GM12878 (cell line): ENCODE measurements around the gene SEMA4D. TPM values are rescaled to one million over a fixed set of nuclear protein-coding genes. Genes with fewer than 3 reads are reported as not detected.

Source experiments
- ATAC-seq: fragments of 200-7000 bp; cut with Tn5 transposase; 3 replicates; pipeline ENCODE4 v1.9.1; 2020; ENCODE audit warnings: mild to moderate bottlenecking, moderate library complexity
- BruUV-seq: library from RNA; stranded (reverse); fragments of 400-500 nt; replicated peaks from 2 replicates; lab custom pipeline; 2021; lab: Mats Ljungman, UMichigan
- CTCF ChIA-PET: fragments of 300-600 bp; sonication (Branson Sonifier 250); formaldehyde crosslinking; extraction: SDS; loops from one replicate; lab custom pipeline; 2021; ENCODE audit warnings: inconsistent platforms; lab: Yijun Ruan, JAX
- POLR2A ChIA-PET: fragments of 350-600 bp; formaldehyde crosslinking; extraction: SDS; loops from one replicate; lab custom pipeline; 2021; ENCODE audit warnings: inconsistent platforms; lab: Charles Lee
- RAD21 ChIA-PET: fragments of 300-600 bp; sonication (Branson Sonifier 250); formaldehyde crosslinking; loops from one replicate; lab custom pipeline; 2023; ENCODE audit warnings: antibody characterized with exemption; ENCODE audit not compliant: unreplicated experiment; lab: Charles Lee
- SMC1A ChIA-PET: fragments of 300-600 bp; sonication (Branson Sonifier 250); formaldehyde crosslinking; loops from one replicate; lab custom pipeline; 2023; ENCODE audit not compliant: unreplicated experiment, uncharacterized antibody; lab: Charles Lee
- DNase-seq: peaks from one replicate; pipeline ENCODE4 v3.0.0-alpha.2; 2011; ENCODE audit warnings: low read depth, low spot score
- FAIRE-seq: peaks from 3 replicates; lab custom pipeline; 2011; peaks lifted over from hg19 to GRCh38; lab: Jason Lieb, UNC
- H2AFZ ChIP-seq: 2 replicates; pipeline ENCODE4 v1.6.0; 2011; ENCODE audit warnings: low read depth, low read length, control low read depth; ENCODE audit not compliant: control insufficient read depth
- H3K27ac ChIP-seq: 2 replicates; pipeline ENCODE4 v1.5.1; 2011; ENCODE audit warnings: control low read depth; ENCODE audit not compliant: control insufficient read depth, insufficient read depth
- H3K27me3 ChIP-seq, 2 experiments: replicated peaks in 1 of 2; 2 replicates each; pipeline versions ENCODE4 v1.6.0 to v1.6.1; 2011; ENCODE audit warnings: low read length in 1 of 2; ENCODE audit not compliant: control insufficient read depth in 2 of 2, insufficient read depth in 2 of 2
- H3K36me3 ChIP-seq, 2 experiments: 2 replicates each; pipeline ENCODE4 v1.5.1; 2011; ENCODE audit warnings: low read length in 1 of 2; ENCODE audit not compliant: control insufficient read depth in 2 of 2, insufficient read depth in 2 of 2
- H3K4me1 ChIP-seq: 2 replicates; pipeline ENCODE4 v1.6.1; 2011; ENCODE audit warnings: mild to moderate bottlenecking, low read length, moderate library complexity, mixed read lengths; ENCODE audit not compliant: control insufficient read depth, insufficient read depth
- H3K4me2 ChIP-seq: 2 replicates; pipeline ENCODE4 v1.6.0; 2011; ENCODE audit warnings: control low read depth; ENCODE audit not compliant: control insufficient read depth, insufficient read depth
- H3K4me3 ChIP-seq: fragments of 200-600 bp; sonication (generic); 2 replicates; pipeline ENCODE4 v1.5.1; 2016
- H3K79me2 ChIP-seq: 2 replicates; pipeline ENCODE4 v1.6.0; 2011; ENCODE audit warnings: low read length; ENCODE audit not compliant: control insufficient read depth, insufficient read depth
- H3K9ac ChIP-seq: 2 replicates; pipeline ENCODE4 v1.8.0; 2011; ENCODE audit warnings: low read length, control low read depth, mixed read lengths; ENCODE audit not compliant: control insufficient read depth, insufficient read depth
- H3K9me3 ChIP-seq: replicated peaks from 3 replicates; pipeline ENCODE4 v1.5.1; 2011; ENCODE audit warnings: mild to moderate bottlenecking, low read length; ENCODE audit not compliant: control insufficient read depth, insufficient read depth
- H4K20me1 ChIP-seq: 2 replicates; pipeline ENCODE4 v1.6.0; 2011; ENCODE audit not compliant: control insufficient read depth, insufficient read depth
- ASH2L ChIP-seq: fragments of 300-600, 200-600 bp; sonication (generic); IDR thresholded peaks from 2 replicates; pipeline ENCODE4 v1.6.1; 2017; ENCODE audit warnings: low read depth, mild to moderate bottlenecking, borderline replicate concordance
- EED ChIP-seq: sonication (generic); IDR thresholded peaks from 2 replicates; pipeline ENCODE4 v1.6.1; 2016; ENCODE audit warnings: antibody characterized with exemption, low read depth
- EP300 ChIP-seq, 2 experiments: fragments of 150-350 bp in 1 of 2; IDR thresholded peaks; 2 replicates each; pipeline ENCODE4 v1.6.1; 2011 to 2012; ENCODE audit warnings: low read depth in 2 of 2, low read length in 2 of 2, borderline replicate concordance in 1 of 2, improper control_type of control experiment in 1 of 2, inconsistent platforms in 1 of 2; ENCODE audit not compliant: control insufficient read depth in 1 of 2
- HDAC6 ChIP-seq: fragments of 200-600 bp; sonication (generic); IDR thresholded peaks from one replicate; pipeline ENCODE4 v1.8.0; 2017; ENCODE audit warnings: antibody characterized with exemption; ENCODE audit not compliant: unreplicated experiment
- IKZF2 ChIP-seq, 2 experiments: fragments of 450-650 bp; IDR thresholded peaks; 2 replicates each; pipeline ENCODE4 v1.6.1; 2017; ENCODE audit warnings: mild to moderate bottlenecking in 2 of 2, moderate library complexity in 2 of 2
- NRF1 ChIP-seq: conservative IDR thresholded peaks from 2 replicates; pipeline ENCODE4 v1.6.1; 2011; ENCODE audit warnings: mild to moderate bottlenecking, low read depth, low read length, improper control_type of control experiment
- POLR2A ChIP-seq: IDR thresholded peaks from 2 replicates; pipeline ENCODE4 v1.6.1; 2011; ENCODE audit warnings: low read depth, mild to moderate bottlenecking, low read length
- RELB ChIP-seq: fragments of 450-650 bp; IDR thresholded peaks from 2 replicates; pipeline ENCODE4 v1.6.1; 2017; ENCODE audit warnings: low read depth, mild to moderate bottlenecking, moderate library complexity
- RUNX3 ChIP-seq: IDR thresholded peaks from 2 replicates; pipeline ENCODE4 v1.6.1; 2012; ENCODE audit warnings: low read length, inconsistent platforms
- SKIL ChIP-seq: fragments of 450-650 bp; IDR thresholded peaks from 2 replicates; pipeline ENCODE4 v1.6.1; 2017; ENCODE audit warnings: mild to moderate bottlenecking, low read depth, inconsistent platforms; ENCODE audit not compliant: poor library complexity, severe bottlenecking
- STAT3 ChIP-seq: IDR thresholded peaks from 2 replicates; pipeline ENCODE4 v1.6.1; 2011; ENCODE audit warnings: low read depth, low read length, improper control_type of control experiment
- ZNF217 ChIP-seq: fragments of 450-650 bp; IDR thresholded peaks from 2 replicates; pipeline ENCODE4 v1.6.1; 2017; ENCODE audit warnings: antibody characterized with exemption, mild to moderate bottlenecking
- WGBS: methylation state at CpG from one replicate; pipeline ENCODE4 v1.1.6; 2016; ENCODE audit warnings: low lambda C conversion rate; ENCODE audit not compliant: insufficient replicate concordance, insufficient coverage; ENCODE audit errors: missing lambda C conversion rate; 5-methylcytosine and 5-hydroxymethylcytosine counted together
- in situ Hi-C: fragments of 300-500 bp; cut with MboI; formaldehyde crosslinking; loops from 9 replicates; pipeline ENCODE4 v1.14.3; 2018; ENCODE audit warnings: mixed read lengths
- intact Hi-C: fragments of 100-400 bp; cut with micrococcal nuclease; formaldehyde crosslinking; loops from one replicate; pipeline ENCODE4 v1.14.2; 2022; ENCODE audit not compliant: unreplicated experiment
- polyA plus RNA-seq, 11 experiments: library from polyadenylated mRNA; depleted of rRNA in 4 of 11; unstranded in 6 of 11; stranded (reverse) in 5 of 11; fragments of >200 nt; fragmentation: Nextera tagmentation in 4 of 11; fragmentation: Illumina TruSeq in 1 of 11; extraction: Ambion mirVana in 4 of 11; extraction: Trizol in 1 of 11; gene quantifications; 1 replicate in 1 of 11; 2 replicates in 10 of 11; pipeline versions ENCODE4 v1.2.1 to v1.2.3, GENCODE V29; 2011 to 2016; ENCODE audit warnings: inconsistent platforms in 2 of 11, missing spikeins in 2 of 11, low read depth in 1 of 11
- total RNA-seq, 4 experiments: library from RNA; depleted of rRNA in 3 of 4; stranded (reverse); fragments of >200 nt in 3 of 4; fragmentation: Illumina TruSeq in 1 of 4; extraction: Trizol in 1 of 4; gene quantifications; 2 replicates each; pipeline versions ENCODE4 v1.2.1 to v1.2.3, GENCODE V29; 2013 to 2021
- TF ChIP-seq, protein P1 (sequence below): fragments of 450-650 bp; formaldehyde crosslinking; IDR thresholded peaks from 2 replicates; pipeline ENCODE4 v1.4.0; 2022; ENCODE audit warnings: mild to moderate bottlenecking, moderate library complexity

Gene SEMA4D
- total and polyA plus RNA-seq, 10 of the 15 experiments (the other 5 are each of a cell fraction or from before 2014, with no cell fraction given) = 15.1 to 136 (median 39.6) TPM

- Histone ChIP-seq H3K36me3 (peaks cover 7 to 10% of the 10 kb centered on the region in 2 experiments; a peak in 3 of 4 replicates), H3K4me2 (peak overlapping the region; percentile 100), H3K4me1 (peaks cover 89% of the 10 kb centered on the region), H4K20me1 (0 out of 2 replicates have a peak, but pooled peaks cover 2% of the 10 kb centered on the region), H3K27me3 (no peaks in the 10 kb centered on the region), H3K9ac (peak overlapping the region; percentile 82), H3K4me3 (peak overlapping the region; percentile 55), H2AFZ (no peak overlapping the region), H3K79me2 (peaks cover 93% of the 10 kb centered on the region), H3K9me3 (no peaks in the 10 kb centered on the region), H3K27ac (peak overlapping the region; percentile 99)
- in situ Hi-C loops (no loop called here), intact Hi-C loops (loop anchor here (1.0 to 5.0 kb wide), 5 partner anchors 33 to 146 kb away; partner anchors contain the start of genes SECISBP2 and SEMA4D)
- CTCF ChIA-PET = interaction anchor here (0.8 to 2.4 kb wide), 8 partner anchors 27 to 85 kb away, joined by 3 to 27 read pairs (median 4); no protein-coding TSS in a partner anchor
- ATAC-seq (peak; percentile 66), FAIRE-seq (no peak), DNase-seq (peak; percentile 69)
- SMC1A ChIA-PET = interaction anchor here (0.6 to 2.3 kb wide), 20 partner anchors 15 to 141 kb away, joined by 3 to 19 read pairs (median 4); no protein-coding TSS in a partner anchor
- RAD21 ChIA-PET = interaction anchor here (0.6 to 4.8 kb wide), 13 partner anchors 16 to 84 kb away, joined by 3 to 32 read pairs (median 5); no protein-coding TSS in a partner anchor
- BruUV-seq = TSS peak; percentile 83
- POLR2A ChIA-PET = interaction anchor here (1.1 to 1.9 kb wide), 7 partner anchors 8 to 71 kb away, joined by 3 to 5 read pairs (median 3); no protein-coding TSS in a partner anchor
- 0% methylated on average over 7 of the region's 7 CpGs for WGBS
- peak; percentile 74 for TF ChIP-seq SKIL
- no peak for TF ChIP-seq HDAC6
- 0 out of 2 replicates have a peak, but pooled peaks have one; percentile 20 for TF ChIP-seq ASH2L
- TF ChIP-seq RUNX3 = peak; percentile 92
- TF ChIP-seq ZNF217 = 0 out of 2 replicates have a peak, but pooled peaks have one; percentile 21
- no peak for TF ChIP-seq NRF1
- TF ChIP-seq, protein P1, sequence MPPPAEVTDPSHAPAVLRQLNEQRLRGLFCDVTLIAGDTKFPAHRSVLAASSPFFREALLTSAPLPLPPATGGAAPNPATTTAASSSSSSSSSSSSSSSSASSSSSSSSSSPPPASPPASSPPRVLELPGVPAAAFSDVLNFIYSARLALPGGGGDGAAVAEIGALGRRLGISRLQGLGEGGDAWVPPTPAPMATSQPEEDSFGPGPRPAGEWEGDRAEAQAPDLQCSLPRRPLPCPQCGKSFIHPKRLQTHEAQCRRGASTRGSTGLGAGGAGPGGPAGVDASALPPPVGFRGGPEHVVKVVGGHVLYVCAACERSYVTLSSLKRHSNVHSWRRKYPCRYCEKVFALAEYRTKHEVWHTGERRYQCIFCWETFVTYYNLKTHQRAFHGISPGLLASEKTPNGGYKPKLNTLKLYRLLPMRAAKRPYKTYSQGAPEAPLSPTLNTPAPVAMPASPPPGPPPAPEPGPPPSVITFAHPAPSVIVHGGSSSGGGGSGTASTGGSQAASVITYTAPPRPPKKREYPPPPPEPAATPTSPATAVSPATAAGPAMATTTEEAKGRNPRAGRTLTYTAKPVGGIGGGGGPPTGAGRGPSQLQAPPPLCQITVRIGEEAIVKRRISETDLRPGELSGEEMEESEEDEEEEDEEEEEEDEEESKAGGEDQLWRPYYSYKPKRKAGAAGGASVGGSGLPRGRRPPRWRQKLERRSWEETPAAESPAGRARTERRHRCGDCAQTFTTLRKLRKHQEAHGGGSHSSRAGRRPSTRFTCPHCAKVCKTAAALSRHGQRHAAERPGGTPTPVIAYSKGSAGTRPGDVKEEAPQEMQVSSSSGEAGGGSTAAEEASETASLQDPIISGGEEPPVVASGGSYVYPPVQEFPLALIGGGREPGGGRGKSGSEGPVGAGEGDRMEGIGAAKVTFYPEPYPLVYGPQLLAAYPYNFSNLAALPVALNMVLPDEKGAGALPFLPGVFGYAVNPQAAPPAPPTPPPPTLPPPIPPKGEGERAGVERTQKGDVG = no peak
- peak; percentile 46; the same call in 1 of the 2 replicates for TF ChIP-seq EED
- peak; percentile 56; the same call in 1 of the 2 replicates for TF ChIP-seq POLR2A
- TF ChIP-seq IKZF2 (IDR thresholded peaks at IDR 0.05) = peak; percentile 20 to 21; a peak in 2 of 4 replicates
- peak; percentile 44 to 83; a peak in 3 of 4 replicates for TF ChIP-seq EP300 (IDR thresholded peaks at IDR 0.05; ENCODE audit: borderline replicate concordance in 1 of 2, control insufficient read depth in 1 of 2, low read depth in 2 of 2, low read length in 2 of 2)
- TF ChIP-seq STAT3 = no peak
- TF ChIP-seq RELB = peak; percentile 33; the same call in 1 of the 2 replicates
Observed at GRCh38 chr9:89464300-89464901, 33.5 kb downstream of the SEMA4D start.
